Heart right ventricle (tissue), 16 donors: Measurements from ENCODE around the gene DEDD2. TPM values are rescaled to one million over a fixed set of nuclear protein-coding genes. Genes with fewer than 3 reads are reported as not detected.

Experiments
- ATAC-seq, 8 donors: fragments of 200-7000 bp; cut with Tn5 transposase; one replicate each; pipeline ENCODE4 v1.9.1; 2020; ENCODE audit warnings: mild to moderate bottlenecking in 8 of 8, moderate library complexity in 8 of 8, moderate number of reproducible peaks in 1 of 8
- DNase-seq, 2 donors: peaks; one replicate each; pipeline ENCODE4 v3.0.0-alpha.2; 2020
- H3K27ac ChIP-seq, 10 donors: fragments of 200-600 bp; sonication (generic) in 2 of 10; one replicate each; pipeline versions ENCODE4 v1.5.0 to v1.8.0; 2020 to 2022; ENCODE audit warnings: mild to moderate bottlenecking in 3 of 10
- H3K27me3 ChIP-seq, 7 donors: fragments of 200-600 bp; one replicate each; pipeline ENCODE4 v1.8.0; 2021 to 2022; ENCODE audit warnings: mild to moderate bottlenecking in 2 of 7
- H3K36me3 ChIP-seq, 9 donors: fragments of 200-600 bp; sonication (generic) in 1 of 9; one replicate each; pipeline versions ENCODE4 v1.5.0 to v1.8.0; 2020 to 2022; ENCODE audit warnings: mild to moderate bottlenecking in 2 of 9
- H3K4me1 ChIP-seq, 9 donors: fragments of 200-600 bp; sonication (generic) in 1 of 9; one replicate each; pipeline versions ENCODE4 v1.5.0 to v1.8.0; 2020 to 2022; ENCODE audit warnings: mild to moderate bottlenecking in 4 of 9
- H3K4me3 ChIP-seq, 10 donors: fragments of 200-600 bp; sonication (generic) in 2 of 10; one replicate each; pipeline versions ENCODE4 v1.5.0 to v1.8.0; 2020 to 2022; ENCODE audit warnings: mild to moderate bottlenecking in 7 of 10, moderate library complexity in 2 of 10
- H3K9me3 ChIP-seq, 11 donors: fragments of 200-600 bp in 10 of 11; sonication (generic) in 2 of 11; one replicate each; pipeline versions ENCODE4 v1.5.0 to v1.8.0; 2013 to 2022; ENCODE audit warnings: mild to moderate bottlenecking in 2 of 11, control low read depth in 1 of 11, moderate library complexity in 1 of 11
- WGBS, 2 donors: extraction: QIAGEN DNeasy Blood & Tissue Kit; methylation state at CpG; one replicate each; pipeline ENCODE4 v1.1.7; 2013; ENCODE audit warnings: inconsistent platforms in 1 of 2; 5-methylcytosine and 5-hydroxymethylcytosine counted together
- intact Hi-C, 10 donors: fragments of 100-400 bp; cut with DNase I; formaldehyde crosslinking; loops; one replicate each; pipeline versions ENCODE4 v1.11.1 to v1.14.2; 2022
- polyA plus RNA-seq, 2 donors: library from polyadenylated mRNA; stranded (reverse); fragments of 200-250 nt; gene quantifications; one replicate each; pipeline ENCODE4 v1.2.3, GENCODE V29; 2013
- total RNA-seq, 10 donors: library from RNA; stranded (reverse); fragmentation: NEBNext Ultra II Directional in 3 of 10; extraction: Animal tissue kit (Norgen Biotek cat#: 25700) in 3 of 10; gene quantifications; one replicate each; pipeline versions ENCODE4 v1.2.1 to v1.2.4, GENCODE V29; 2021 to 2023
- TF ChIP-seq, protein P1 (sequence below), 9 donors: fragments of 200-600 bp; sonication (generic) in 2 of 9; IDR thresholded peaks; one replicate each; pipeline versions ENCODE4 v1.5.0 to v1.8.0; 2021 to 2022; ENCODE audit warnings: antibody characterized with exemption in 9 of 9, mild to moderate bottlenecking in 5 of 9, moderate library complexity in 1 of 9
- donor health status: Arrhythmogenic right ventricular cardiomyopathy.
- donor health status: ischemic (EF 13 %, LVEDD 7.1; RV severe dilation, severe dysfunction).
- donor health status: healthy with polysubstance abuse.
- donor health status: DM: no; HTN: yes; CAD: no.
- donor health status: DM: no; HTN: no; CAD: no.
- donor health status: ischemic (EF 25% LVEDD 6.9; RV normal size, moderate dysfunction).
- donor health status: ischemic (EF 25% LVEDD 5.7; RV mildly dilated, moderate dysfunction).
- donor health status: healthy.
- donor health status: DM: yes; HTN: yes; CAD: no.
- donor health status: Ischemic cardiomyopathy.
- donor health status: ischemic (EF 35%, LVEDD 5.7; RV mildly dilated, moderate dysfunction).
- donor health status: nonischemic (EF 11% LVEDD 7.7; RV severe dilation, severe dysfunction).
- donor health status: DM: yes; HTN: yes; CAD: no.
- donor health status: PGD.
- donor health status: ischemic (EF 29% LVEDD 5.4; RV normal size, mild dysfunction).
- donor health status: nonischemic (EF 23%, LVEDD 6.1; RV moderate dilation, normal function).

The DEDD2 gene
- total and polyA plus RNA-seq, 12 donors = 9.8 to 20.5 (median 12.6) TPM

- Histone ChIP-seq H3K9me3 (no peaks in the 10 kb centered on the region), H3K36me3 (no peaks in the 10 kb centered on the region), H3K27me3 (peaks cover 0 to 27% (median 8%) of the 10 kb centered on the region in 7 donors), H3K27ac (no peak overlapping the region), H3K4me3 (no peak overlapping the region), H3K4me1 (no peaks in the 10 kb centered on the region)
- TF ChIP-seq, protein P1, sequence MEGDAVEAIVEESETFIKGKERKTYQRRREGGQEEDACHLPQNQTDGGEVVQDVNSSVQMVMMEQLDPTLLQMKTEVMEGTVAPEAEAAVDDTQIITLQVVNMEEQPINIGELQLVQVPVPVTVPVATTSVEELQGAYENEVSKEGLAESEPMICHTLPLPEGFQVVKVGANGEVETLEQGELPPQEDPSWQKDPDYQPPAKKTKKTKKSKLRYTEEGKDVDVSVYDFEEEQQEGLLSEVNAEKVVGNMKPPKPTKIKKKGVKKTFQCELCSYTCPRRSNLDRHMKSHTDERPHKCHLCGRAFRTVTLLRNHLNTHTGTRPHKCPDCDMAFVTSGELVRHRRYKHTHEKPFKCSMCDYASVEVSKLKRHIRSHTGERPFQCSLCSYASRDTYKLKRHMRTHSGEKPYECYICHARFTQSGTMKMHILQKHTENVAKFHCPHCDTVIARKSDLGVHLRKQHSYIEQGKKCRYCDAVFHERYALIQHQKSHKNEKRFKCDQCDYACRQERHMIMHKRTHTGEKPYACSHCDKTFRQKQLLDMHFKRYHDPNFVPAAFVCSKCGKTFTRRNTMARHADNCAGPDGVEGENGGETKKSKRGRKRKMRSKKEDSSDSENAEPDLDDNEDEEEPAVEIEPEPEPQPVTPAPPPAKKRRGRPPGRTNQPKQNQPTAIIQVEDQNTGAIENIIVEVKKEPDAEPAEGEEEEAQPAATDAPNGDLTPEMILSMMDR (IDR thresholded peaks at IDR 0.05) = no peak
- WGBS, 2 donors = 55 to 69% methylated on average over 3 of the region's 3 CpGs
- ATAC-seq (no peak), DNase-seq (no peak)
- intact Hi-C loops = no loop called here
Measured at GRCh38 chr19:42168206-42168605, 49.3 kb downstream of the DEDD2 start.

- intact Hi-C loops = no loop called here
- peaks cover 0 to 34% (median 17%) of the 10 kb centered on the region in 7 donors for H3K27me3 ChIP-seq
- DNase-seq (no peak), ATAC-seq (no peak)
- 59 to 61% methylated on average over 7 of the region's 7 CpGs for WGBS, 2 donors
- no peaks in the 10 kb centered on the region for H3K9me3 ChIP-seq
- H3K4me3 ChIP-seq = no peak overlapping the region
- H3K36me3 ChIP-seq = no peaks in the 10 kb centered on the region
- TF ChIP-seq, protein P1 (IDR thresholded peaks at IDR 0.05) = no peak
- no peak overlapping the region for H3K27ac ChIP-seq
- no peaks in the 10 kb centered on the region for H3K4me1 ChIP-seq
Measured at GRCh38 chr19:42166316-42166715, 51.2 kb downstream of the DEDD2 start.

DNA sequence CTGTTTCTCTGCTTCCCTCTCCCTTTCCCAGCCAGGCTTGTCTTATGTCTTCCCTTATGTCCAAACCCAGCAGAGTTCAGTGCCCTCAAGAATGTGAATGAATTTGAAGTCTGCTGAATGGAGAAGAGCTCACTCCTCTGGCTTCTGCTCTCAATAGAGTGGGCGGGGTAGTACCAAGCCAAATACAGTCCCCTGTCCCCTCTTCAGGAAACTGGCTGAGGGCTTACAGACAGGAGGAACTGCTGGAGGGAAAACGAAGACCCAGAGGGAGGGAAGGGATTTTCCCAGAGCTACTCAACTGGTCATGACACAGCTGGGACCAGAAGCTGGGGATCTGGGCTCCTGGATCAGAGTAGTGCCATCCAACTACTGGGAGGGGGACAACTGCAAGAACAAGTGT is 52.3 kb downstream of the DEDD2 start:
- H3K9me3 ChIP-seq = no peaks in the 10 kb centered on the region
- no peaks in the 10 kb centered on the region for H3K36me3 ChIP-seq
- peaks cover 0 to 44% (median 19%) of the 10 kb centered on the region in 7 donors for H3K27me3 ChIP-seq
- H3K4me3 ChIP-seq = no peak overlapping the region
- WGBS, 2 donors = 32 to 41% methylated on average over 2 of the region's 2 CpGs
- intact Hi-C loops = no loop called here
- H3K4me1 ChIP-seq = no peaks in the 10 kb centered on the region
- DNase-seq (no peak), ATAC-seq (no peak)
- TF ChIP-seq, protein P1 (IDR thresholded peaks at IDR 0.05) = no peak
- H3K27ac ChIP-seq = no peak overlapping the region

DNA sequence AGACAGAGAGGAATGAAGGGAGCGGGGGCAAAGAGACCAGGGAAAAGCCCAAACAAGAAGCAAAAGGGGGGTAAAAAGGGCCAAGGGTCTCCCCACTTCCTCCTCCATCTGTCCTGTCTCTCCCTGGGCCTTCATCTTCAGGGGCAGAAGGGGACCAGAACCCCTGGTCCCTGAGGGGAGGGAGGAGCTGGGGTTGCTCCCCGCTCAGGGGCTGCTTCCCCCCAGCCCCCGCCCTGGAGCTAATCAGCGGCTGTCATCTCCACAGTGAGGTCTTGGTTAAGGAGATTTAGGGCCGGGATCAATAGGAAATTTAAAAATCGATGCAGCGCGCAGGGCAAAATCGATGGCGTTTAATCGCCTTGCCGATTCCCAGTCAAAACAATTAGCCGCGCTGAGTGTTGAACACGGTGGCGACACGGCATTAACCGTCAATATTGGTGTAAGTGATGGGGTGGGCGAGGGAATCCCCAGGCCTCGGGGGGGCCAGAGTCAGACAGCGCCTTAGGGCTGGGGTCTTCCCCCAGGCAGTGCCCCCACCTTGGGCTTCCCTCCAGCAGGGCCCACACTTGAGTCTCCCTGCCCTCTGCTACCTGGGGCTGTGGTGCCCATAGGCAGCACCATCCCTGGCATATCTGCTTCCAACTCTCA is 55.7 kb downstream of the DEDD2 start:
- H3K27ac ChIP-seq = no peak overlapping the region
- no peak overlapping the region for H3K4me3 ChIP-seq
- TF ChIP-seq, protein P1 (IDR thresholded peaks at IDR 0.05) = no peak
- peaks cover 0 to 53% (median 18%) of the 10 kb centered on the region in 7 donors for H3K27me3 ChIP-seq
- ATAC-seq (no peak), DNase-seq (no peak)
- H3K9me3 ChIP-seq = no peaks in the 10 kb centered on the region
- intact Hi-C loops = no loop called here
- no peaks in the 10 kb centered on the region for H3K36me3 ChIP-seq
- no peaks in the 10 kb centered on the region for H3K4me1 ChIP-seq
- 81 to 84% methylated on average over 21 of the region's 21 CpGs for WGBS, 2 donors
